ENCODE results near the gene MMP28. TPM values are rescaled to one million over a fixed set of nuclear protein-coding genes. Genes with fewer than 3 reads are reported as not detected.

Gene MMP28
- total and polyA plus RNA-seq, 2 of the 4 experiments (the other 2 are of a cell fraction), result 0.18 TPM; not detected in 1

- H3K4me3 ChIP-seq (ENCODE audit: insufficient read depth, low read depth, low read length), result no peak overlapping the region
- no peak overlapping the region for H4K5ac ChIP-seq (ENCODE audit: low read depth, low read length)
- intact Hi-C loops (cut with micrococcal nuclease), result no loop called here
- H3K27ac ChIP-seq (ENCODE audit: insufficient read depth, low read length), result no peak overlapping the region
- TF ChIP-seq, protein P1, sequence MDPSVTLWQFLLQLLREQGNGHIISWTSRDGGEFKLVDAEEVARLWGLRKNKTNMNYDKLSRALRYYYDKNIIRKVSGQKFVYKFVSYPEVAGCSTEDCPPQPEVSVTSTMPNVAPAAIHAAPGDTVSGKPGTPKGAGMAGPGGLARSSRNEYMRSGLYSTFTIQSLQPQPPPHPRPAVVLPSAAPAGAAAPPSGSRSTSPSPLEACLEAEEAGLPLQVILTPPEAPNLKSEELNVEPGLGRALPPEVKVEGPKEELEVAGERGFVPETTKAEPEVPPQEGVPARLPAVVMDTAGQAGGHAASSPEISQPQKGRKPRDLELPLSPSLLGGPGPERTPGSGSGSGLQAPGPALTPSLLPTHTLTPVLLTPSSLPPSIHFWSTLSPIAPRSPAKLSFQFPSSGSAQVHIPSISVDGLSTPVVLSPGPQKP (IDR thresholded peaks at IDR 0.05; ENCODE audit: borderline replicate concordance, low read depth, low read length), result no peak
- TF ChIP-seq RCOR1 (IDR thresholded peaks at IDR 0.05; ENCODE audit: insufficient replicate concordance, low read length) (no peak), POLR2A (IDR thresholded peaks at IDR 0.05; ENCODE audit: low read depth, low read length) (no peak), RAD21 (IDR thresholded peaks at IDR 0.05; ENCODE audit: low read length) (no peak), BHLHE40 (IDR thresholded peaks at IDR 0.05; ENCODE audit: low read depth, low read length) (no peak)
- TF ChIP-seq, protein P2, sequence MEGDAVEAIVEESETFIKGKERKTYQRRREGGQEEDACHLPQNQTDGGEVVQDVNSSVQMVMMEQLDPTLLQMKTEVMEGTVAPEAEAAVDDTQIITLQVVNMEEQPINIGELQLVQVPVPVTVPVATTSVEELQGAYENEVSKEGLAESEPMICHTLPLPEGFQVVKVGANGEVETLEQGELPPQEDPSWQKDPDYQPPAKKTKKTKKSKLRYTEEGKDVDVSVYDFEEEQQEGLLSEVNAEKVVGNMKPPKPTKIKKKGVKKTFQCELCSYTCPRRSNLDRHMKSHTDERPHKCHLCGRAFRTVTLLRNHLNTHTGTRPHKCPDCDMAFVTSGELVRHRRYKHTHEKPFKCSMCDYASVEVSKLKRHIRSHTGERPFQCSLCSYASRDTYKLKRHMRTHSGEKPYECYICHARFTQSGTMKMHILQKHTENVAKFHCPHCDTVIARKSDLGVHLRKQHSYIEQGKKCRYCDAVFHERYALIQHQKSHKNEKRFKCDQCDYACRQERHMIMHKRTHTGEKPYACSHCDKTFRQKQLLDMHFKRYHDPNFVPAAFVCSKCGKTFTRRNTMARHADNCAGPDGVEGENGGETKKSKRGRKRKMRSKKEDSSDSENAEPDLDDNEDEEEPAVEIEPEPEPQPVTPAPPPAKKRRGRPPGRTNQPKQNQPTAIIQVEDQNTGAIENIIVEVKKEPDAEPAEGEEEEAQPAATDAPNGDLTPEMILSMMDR (conservative IDR thresholded peaks at IDR 0.05; ENCODE audit: low read depth, low read length), result no peak
- H3K36me3 ChIP-seq (ENCODE audit: control insufficient read depth, insufficient read depth, low read length), result no peaks in the 10 kb centered on the region
- no peak overlapping the region for H3K4me2 ChIP-seq (ENCODE audit: low read depth, low read length)
- BruUV-seq (replicated peaks), result no TSS peak
- H3K18ac ChIP-seq (ENCODE audit: low read depth, low read length), result no peak overlapping the region
- H2AFZ ChIP-seq (replicated peaks; ENCODE audit: low read length, poor library complexity), result peak overlapping the region; percentile 21
- H2BK20ac ChIP-seq (ENCODE audit: low read depth, low read length), result no peak overlapping the region
- ChIA-PET CTCF (interaction anchor here (3.3 kb wide), 1 partner anchor 38 kb away, joined by 15 read pairs; no protein-coding TSS in a partner anchor), POLR2A (ENCODE audit: unreplicated experiment) (no interaction called here)
- no peak overlapping the region for H2AK5ac ChIP-seq (ENCODE audit: low read depth, low read length)
- H3K9me3 ChIP-seq (ENCODE audit: control insufficient read depth, insufficient read depth, low read length), result no peaks in the 10 kb centered on the region
- peaks cover 2% of the 10 kb centered on the region for H3K9me1 ChIP-seq (ENCODE audit: insufficient read depth, low read length)
- ATAC-seq (ENCODE audit: low read depth), result no peak
- H3K9ac ChIP-seq (ENCODE audit: low read depth, low read length), result no peak overlapping the region
- no peak overlapping the region for H3K56ac ChIP-seq (ENCODE audit: extremely low read depth, insufficient read depth, low read length)
- H3K4me1 ChIP-seq (ENCODE audit: control insufficient read depth, insufficient read depth, low read length), result peaks cover 3% of the 10 kb centered on the region
- no peak overlapping the region for H2BK5ac ChIP-seq (ENCODE audit: low read depth, low read length, poor library complexity, severe bottlenecking)
- H2BK120ac ChIP-seq (ENCODE audit: low read depth, low read length), result no peak overlapping the region
- H4K8ac ChIP-seq (ENCODE audit: low read depth in 2 of 2, low read length in 2 of 2), result no peak overlapping the region
- dilution Hi-C loops (cut with HindIII; ENCODE audit: low sequenced_read_pairs, unreplicated experiment), result no loop called here
- H3K79me1 ChIP-seq (ENCODE audit: low read depth in 1 of 2, low read length in 2 of 2), result no peaks in the 10 kb centered on the region
- H3K4ac ChIP-seq (ENCODE audit: low read depth, low read length), result no peak overlapping the region
- H4K91ac ChIP-seq (ENCODE audit: insufficient read depth, low read depth, low read length), result no peak overlapping the region
- in situ Hi-C loops (cut with MboI; ENCODE audit: low sequenced_read_pairs), result no loop called here
- peak overlapping the region; percentile 37 for H2AK9ac ChIP-seq (replicated peaks; ENCODE audit: low read depth, low read length, poor library complexity)
- no peak for DNase-seq
- 74% methylated on average over 2 of the region's 9 CpGs; no CpG with 5 or more reads in 1 of the 2 experiments for WGBS, 2 experiments (ENCODE audit: extremely low coverage in 2 of 2, insufficient read length in 1 of 2)
- H4K20me1 ChIP-seq (ENCODE audit: insufficient read depth, low read length), result no peaks in the 10 kb centered on the region
- no peak overlapping the region for H2BK15ac ChIP-seq (ENCODE audit: low read depth, low read length)
- peaks cover 26% of the 10 kb centered on the region for H3K27me3 ChIP-seq (ENCODE audit: control insufficient read depth, insufficient read depth, low read length)
- H3K14ac ChIP-seq (replicated peaks; ENCODE audit: low read depth, low read length), result no peak overlapping the region
- no peak overlapping the region for H3K23ac ChIP-seq (ENCODE audit: low read depth, low read length)
These were observed 6.3 kb upstream of the MMP28 start for GRCh38 chr17:35801583-35802224.

All from IMR-90 (cell line).